Effector memory CD4-positive, alpha-beta T cell (primary cell): ENCODE results near the gene MYO1G.

Experiments
- DNase-seq, 3 donors: peaks; one replicate each; pipeline ENCODE4 v3.0.0-alpha.2; 2020
- H3K27ac ChIP-seq: 2 replicates; pipeline ENCODE4 v1.7.0; 2013; ENCODE audit warnings: mild to moderate bottlenecking, low read length, moderate library complexity; ENCODE audit not compliant: insufficient read depth, poor library complexity, severe bottlenecking
- H3K27me3 ChIP-seq: replicated peaks from 2 replicates; pipeline ENCODE4 v1.7.0; 2013; ENCODE audit warnings: mild to moderate bottlenecking, low read length; ENCODE audit not compliant: insufficient read depth, control insufficient read depth, poor library complexity, severe bottlenecking
- H3K36me3 ChIP-seq: 2 replicates; pipeline ENCODE4 v1.7.0; 2013; ENCODE audit warnings: mild to moderate bottlenecking, low read length, moderate library complexity; ENCODE audit not compliant: control insufficient read depth, insufficient read depth
- H3K4me1 ChIP-seq: 2 replicates; pipeline ENCODE4 v1.7.0; 2013; ENCODE audit warnings: low read length, mild to moderate bottlenecking; ENCODE audit not compliant: control insufficient read depth, insufficient read depth, poor library complexity, severe bottlenecking
- H3K4me3 ChIP-seq: 2 replicates; pipeline ENCODE4 v1.7.0; 2013; ENCODE audit warnings: low read length, low read depth, mild to moderate bottlenecking; ENCODE audit not compliant: insufficient read depth, poor library complexity, severe bottlenecking
- H3K9me3 ChIP-seq: 2 replicates; pipeline ENCODE4 v1.7.0; 2013; ENCODE audit warnings: mild to moderate bottlenecking, low read length, moderate library complexity; ENCODE audit not compliant: control insufficient read depth

Gene MYO1G

GRCh38 chr7:44917465-44917864, 61.4 kb downstream of the MYO1G start:
- H3K27ac ChIP-seq, result no peak overlapping the region
- no peak for DNase-seq
- H3K36me3 ChIP-seq, result no peaks in the 10 kb centered on the region
- H3K27me3 ChIP-seq, result no peaks in the 10 kb centered on the region
- H3K9me3 ChIP-seq, result no peaks in the 10 kb centered on the region
- no peak overlapping the region for H3K4me3 ChIP-seq
- H3K4me1 ChIP-seq, result peaks cover 4% of the 10 kb centered on the region

DNA sequence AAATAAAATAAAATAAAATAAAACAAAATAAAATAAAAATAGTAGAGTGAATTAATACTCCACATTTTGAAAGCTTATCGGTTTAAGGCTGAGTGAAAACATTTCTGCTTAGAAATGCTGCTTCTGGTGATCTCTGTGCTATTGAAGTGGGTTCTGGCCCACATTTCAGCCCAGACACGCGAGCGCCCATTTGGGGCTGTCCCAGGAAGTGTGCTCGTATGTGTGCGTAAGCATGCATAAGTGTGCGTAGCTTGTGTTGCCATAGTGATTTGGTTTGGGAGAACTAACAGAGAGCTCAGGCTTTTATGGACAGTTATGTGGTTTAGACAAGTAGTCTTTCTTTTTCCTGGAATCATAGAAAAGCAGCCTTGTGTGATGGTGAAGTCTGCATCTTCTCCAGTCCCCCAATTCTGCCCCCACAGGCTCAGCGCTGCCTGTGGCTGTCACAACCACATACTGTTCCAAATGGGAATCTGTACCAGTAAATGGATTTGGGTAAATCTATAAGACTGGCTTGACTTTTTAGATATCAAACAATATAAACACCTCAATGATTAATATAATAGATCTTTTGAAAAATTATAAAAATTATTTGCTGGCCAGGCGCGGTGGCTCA, 63.7 kb downstream of the MYO1G start:
- Histone ChIP-seq H3K4me3 (no peak overlapping the region), H3K27ac (peak overlapping the region; percentile 53), H3K4me1 (no peaks in the 10 kb centered on the region), H3K27me3 (no peaks in the 10 kb centered on the region), H3K36me3 (no peaks in the 10 kb centered on the region), H3K9me3 (no peaks in the 10 kb centered on the region)
- DNase-seq, result peak; percentile 5 to 66 (median 51)

- DNase-seq, result no peak
- Histone ChIP-seq H3K36me3 (no peaks in the 10 kb centered on the region), H3K27me3 (no peaks in the 10 kb centered on the region), H3K9me3 (no peaks in the 10 kb centered on the region), H3K4me3 (no peak overlapping the region), H3K27ac (no peak overlapping the region), H3K4me1 (no peaks in the 10 kb centered on the region)
These were observed 66.0 kb downstream of the MYO1G start for GRCh38 chr7:44912775-44913347.
